ENCODE measurements around the gene LONRF2.

The LONRF2 gene

DNA sequence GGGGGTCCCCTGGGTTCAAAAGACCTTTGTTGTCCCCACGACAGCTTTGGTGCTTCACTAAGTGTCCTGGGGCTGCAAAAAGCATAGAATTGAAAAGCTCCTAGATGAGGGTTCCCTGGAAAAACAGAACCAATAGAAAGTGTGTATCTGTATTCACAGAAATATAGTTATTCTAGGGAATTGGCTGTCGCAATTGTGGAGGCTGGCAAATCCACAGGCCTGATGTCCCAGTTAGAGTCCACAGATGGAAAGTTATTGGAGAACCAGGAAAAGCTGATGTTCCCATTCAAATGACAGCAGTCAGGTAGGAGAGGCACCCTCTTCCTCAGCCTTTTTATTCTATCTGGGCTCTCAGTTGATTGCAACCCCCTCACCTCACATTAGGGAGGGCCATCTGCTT is 65.5 kb downstream of the LONRF2 start:
- H3K4me3 ChIP-seq (ENCODE audit: low read depth, low read length): no peak overlapping the region
- DNase-seq (ENCODE audit: low read depth): no peak
- TF ChIP-seq, protein P1, sequence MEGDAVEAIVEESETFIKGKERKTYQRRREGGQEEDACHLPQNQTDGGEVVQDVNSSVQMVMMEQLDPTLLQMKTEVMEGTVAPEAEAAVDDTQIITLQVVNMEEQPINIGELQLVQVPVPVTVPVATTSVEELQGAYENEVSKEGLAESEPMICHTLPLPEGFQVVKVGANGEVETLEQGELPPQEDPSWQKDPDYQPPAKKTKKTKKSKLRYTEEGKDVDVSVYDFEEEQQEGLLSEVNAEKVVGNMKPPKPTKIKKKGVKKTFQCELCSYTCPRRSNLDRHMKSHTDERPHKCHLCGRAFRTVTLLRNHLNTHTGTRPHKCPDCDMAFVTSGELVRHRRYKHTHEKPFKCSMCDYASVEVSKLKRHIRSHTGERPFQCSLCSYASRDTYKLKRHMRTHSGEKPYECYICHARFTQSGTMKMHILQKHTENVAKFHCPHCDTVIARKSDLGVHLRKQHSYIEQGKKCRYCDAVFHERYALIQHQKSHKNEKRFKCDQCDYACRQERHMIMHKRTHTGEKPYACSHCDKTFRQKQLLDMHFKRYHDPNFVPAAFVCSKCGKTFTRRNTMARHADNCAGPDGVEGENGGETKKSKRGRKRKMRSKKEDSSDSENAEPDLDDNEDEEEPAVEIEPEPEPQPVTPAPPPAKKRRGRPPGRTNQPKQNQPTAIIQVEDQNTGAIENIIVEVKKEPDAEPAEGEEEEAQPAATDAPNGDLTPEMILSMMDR (conservative IDR thresholded peaks at IDR 0.05; ENCODE audit: low read depth, low read length): no peak

DNA sequence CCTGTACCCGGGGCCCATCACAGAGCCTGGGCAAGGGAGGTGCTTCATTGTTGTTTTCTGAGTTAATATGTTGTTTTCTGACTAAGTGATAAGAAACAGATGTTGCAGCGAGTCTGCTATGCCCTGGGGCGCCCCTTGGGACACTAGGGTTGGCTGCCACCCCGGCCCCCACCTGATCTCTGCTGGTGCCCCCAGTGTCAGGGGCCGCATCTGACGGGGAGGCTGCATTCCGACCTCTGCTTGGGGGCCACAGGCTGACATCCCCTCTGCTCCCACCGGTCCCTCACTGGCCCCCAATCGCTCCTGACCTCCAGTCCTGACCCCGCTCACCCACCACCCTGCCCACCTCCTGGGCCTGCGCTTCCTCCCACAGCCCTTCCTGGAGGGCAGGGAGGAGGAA is 65.9 kb downstream of the LONRF2 start:
- H3K4me3 ChIP-seq (ENCODE audit: low read depth, low read length): no peak overlapping the region
- DNase-seq (ENCODE audit: low read depth): no peak
- TF ChIP-seq, protein P1 (conservative IDR thresholded peaks at IDR 0.05; ENCODE audit: low read depth, low read length): no peak

DNA sequence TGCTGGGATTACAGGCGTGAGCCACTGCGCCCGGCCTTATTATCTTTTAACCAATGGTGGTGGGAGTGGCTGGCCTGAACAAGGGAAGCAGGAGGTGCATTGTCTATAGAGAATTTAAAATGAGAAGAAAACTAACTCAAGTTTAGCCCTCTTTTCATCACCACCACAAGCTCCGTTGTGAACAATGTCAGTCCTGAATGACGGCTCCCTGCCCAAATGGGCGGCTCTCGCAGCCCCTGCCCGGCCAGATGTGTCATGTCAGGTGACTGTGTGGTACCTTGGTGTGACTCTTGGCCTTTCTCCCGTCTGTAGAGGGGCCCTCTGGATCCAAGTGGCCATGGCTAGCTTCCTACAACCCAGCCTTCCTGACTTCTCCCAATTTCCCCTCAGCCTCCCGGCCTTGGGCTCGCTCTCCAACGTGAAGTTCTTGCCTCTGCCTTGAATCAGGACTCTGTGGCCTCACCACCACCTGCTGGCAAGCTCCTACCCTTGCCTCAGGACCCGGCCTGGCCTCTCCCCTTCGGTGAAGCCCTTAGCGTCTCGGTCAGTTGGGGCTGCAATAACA is 67.6 kb downstream of the LONRF2 start:
- TF ChIP-seq, protein P1 (conservative IDR thresholded peaks at IDR 0.05; ENCODE audit: low read depth, low read length): no peak
- no peak overlapping the region for H3K4me3 ChIP-seq (ENCODE audit: low read depth, low read length)
- DNase-seq (ENCODE audit: low read depth): no peak

DNA sequence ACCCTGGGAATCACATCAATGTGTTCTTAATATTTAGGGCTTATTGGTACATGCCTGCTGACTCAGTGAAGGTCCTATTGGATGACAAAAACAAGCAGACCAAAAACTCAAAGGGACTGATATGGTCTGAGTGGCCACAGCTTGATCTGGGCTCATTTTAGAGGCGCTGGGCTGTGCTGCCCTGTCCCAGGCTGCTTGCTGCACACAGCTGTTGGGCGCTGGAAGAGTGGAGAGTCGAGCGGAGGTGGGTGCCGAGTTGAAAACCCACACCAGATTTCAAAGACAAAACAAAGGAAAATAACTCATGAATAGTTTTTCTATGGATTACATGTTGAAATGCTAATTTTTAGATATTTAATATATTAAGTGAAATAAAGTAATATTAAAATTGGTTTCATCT is 68.5 kb downstream of the LONRF2 start:
- no peak for DNase-seq (ENCODE audit: low read depth)
- TF ChIP-seq, protein P1 (conservative IDR thresholded peaks at IDR 0.05; ENCODE audit: low read depth, low read length): no peak
- H3K4me3 ChIP-seq (ENCODE audit: low read depth, low read length): no peak overlapping the region

DNA sequence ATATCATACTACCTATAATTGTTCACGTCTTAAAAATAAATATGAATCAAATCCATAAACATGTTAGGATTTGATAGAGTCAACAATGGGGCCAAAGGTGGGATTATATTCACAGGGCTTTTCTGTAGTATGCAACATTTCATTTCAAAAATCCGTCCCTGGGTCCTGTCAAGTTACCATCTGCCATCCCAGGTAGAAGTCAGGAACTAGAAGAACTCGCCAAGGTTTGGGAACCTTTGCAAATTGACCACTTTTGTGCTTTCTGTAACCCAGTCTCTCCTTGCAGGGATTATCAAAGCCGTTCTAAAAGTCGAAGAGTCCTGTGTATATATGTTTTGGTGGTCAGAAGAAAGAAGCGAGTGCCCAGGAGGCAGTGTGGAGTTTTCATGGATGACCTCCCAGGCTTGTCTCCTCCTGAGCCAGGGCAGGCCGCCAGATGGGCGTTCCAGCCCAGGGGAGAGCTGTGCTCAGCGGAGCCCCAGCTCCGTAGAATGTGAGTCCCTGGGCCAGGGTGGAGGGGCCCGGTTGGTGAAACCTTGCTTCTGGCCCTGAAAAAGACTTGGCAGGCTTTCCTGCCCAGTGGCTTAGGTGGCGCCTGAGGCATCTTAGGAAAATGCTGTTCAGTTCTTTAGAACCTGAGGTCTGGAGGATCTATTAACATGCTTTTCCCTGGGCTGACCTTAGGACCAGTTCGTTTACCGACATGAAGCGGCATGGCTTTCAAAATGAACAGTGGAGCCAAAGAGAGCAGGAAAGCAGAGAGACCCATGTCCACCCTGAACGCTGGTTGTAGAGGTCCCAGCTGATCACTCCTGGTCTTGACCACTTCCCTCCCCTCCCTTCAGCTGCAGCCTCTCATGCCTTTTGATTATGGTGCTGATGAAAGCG is 69.2 kb downstream of the LONRF2 start:
- no peak overlapping the region for H3K4me3 ChIP-seq (ENCODE audit: low read depth, low read length)
- DNase-seq (ENCODE audit: low read depth): no peak
- TF ChIP-seq, protein P1 (conservative IDR thresholded peaks at IDR 0.05; ENCODE audit: low read depth, low read length): no peak

DNA sequence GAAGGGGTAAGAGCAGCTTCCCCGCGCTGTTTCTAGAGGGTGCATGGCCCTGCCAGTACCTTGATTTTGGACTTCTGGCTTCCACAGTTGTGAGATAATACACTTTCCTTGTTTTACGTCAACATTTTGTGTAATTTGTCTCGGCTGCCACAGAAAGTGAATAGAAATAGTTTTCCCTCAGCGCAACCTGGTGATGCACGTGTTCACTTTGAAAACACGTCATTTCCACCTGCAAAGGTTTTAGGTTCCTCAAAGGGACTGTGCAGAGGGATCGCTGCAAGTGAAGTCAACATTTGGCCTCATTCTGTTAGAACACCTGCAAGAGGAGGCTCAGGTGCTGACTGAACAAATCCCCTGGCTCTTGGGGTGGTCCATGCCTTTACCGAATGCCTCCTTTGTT is 71.7 kb downstream of the LONRF2 start:
- H3K4me3 ChIP-seq (ENCODE audit: low read depth, low read length): no peak overlapping the region
- TF ChIP-seq, protein P1 (conservative IDR thresholded peaks at IDR 0.05; ENCODE audit: low read depth, low read length): no peak
- DNase-seq (ENCODE audit: low read depth): no peak
